ENCODE data around the gene PLXNB1. TPM values are rescaled to one million over a fixed set of nuclear protein-coding genes. Genes with fewer than 3 reads are reported as not detected.

Gene PLXNB1
- polyA plus RNA-seq, 2 of the 4 experiments (the other 2 are of a cell fraction) = 10.0 to 20.9 TPM

GRCh38 chr3:48412375-48413001 lies 17.4 kb downstream of the PLXNB1 start:
- 88% methylated on average over 12 of the region's 19 CpGs for WGBS (ENCODE audit: missing lambda C conversion rate)
- ATAC-seq (no peak), DNase-seq (ENCODE audit: low read depth in 1 of 2, low spot score in 1 of 2) (no peak), FAIRE-seq (no peak)
- Histone ChIP-seq H3K4me1 (no peaks in the 10 kb centered on the region), H3K4me3 (no peak overlapping the region), H3K27ac (no peak overlapping the region), H3K9me3 (no peaks in the 10 kb centered on the region), H3K4me2 (no peak overlapping the region)
- TF ChIP-seq ESRRA (IDR thresholded peaks at IDR 0.05; ENCODE audit: borderline replicate concordance, low read length) (no peak), MAZ (IDR thresholded peaks at IDR 0.05; ENCODE audit: borderline replicate concordance, low read depth, low read length) (no peak), MYC (IDR thresholded peaks at IDR 0.05; ENCODE audit: borderline replicate concordance, low read length) (no peak), HOXA7 (CRISPR knock-in tag; IDR thresholded peaks at IDR 0.05) (no peak), JUN (IDR thresholded peaks at IDR 0.05) (no peak), FOXS1 (CRISPR knock-in tag; IDR thresholded peaks at IDR 0.05) (no peak), HOXB5 (CRISPR knock-in tag; IDR thresholded peaks at IDR 0.05) (no peak), FOSB (CRISPR knock-in tag; IDR thresholded peaks at IDR 0.05) (no peak), HMGXB4 (CRISPR knock-in tag; IDR thresholded peaks at IDR 0.05; ENCODE audit: borderline replicate concordance) (no peak), FOSL2 (IDR thresholded peaks at IDR 0.05) (no peak), FOSL2 (CRISPR knock-in tag; IDR thresholded peaks at IDR 0.05) (no peak), NR3C1 (IDR thresholded peaks at IDR 0.05) (no peak)
- ChIA-PET POLR2A (no interaction called here), CTCF (interaction anchor here (3.3 to 31.5 kb wide), 2 partner anchors 11 to 19 kb away, joined by 18 to 488 read pairs; partner anchors contain the start of gene PLXNB1)

DNA sequence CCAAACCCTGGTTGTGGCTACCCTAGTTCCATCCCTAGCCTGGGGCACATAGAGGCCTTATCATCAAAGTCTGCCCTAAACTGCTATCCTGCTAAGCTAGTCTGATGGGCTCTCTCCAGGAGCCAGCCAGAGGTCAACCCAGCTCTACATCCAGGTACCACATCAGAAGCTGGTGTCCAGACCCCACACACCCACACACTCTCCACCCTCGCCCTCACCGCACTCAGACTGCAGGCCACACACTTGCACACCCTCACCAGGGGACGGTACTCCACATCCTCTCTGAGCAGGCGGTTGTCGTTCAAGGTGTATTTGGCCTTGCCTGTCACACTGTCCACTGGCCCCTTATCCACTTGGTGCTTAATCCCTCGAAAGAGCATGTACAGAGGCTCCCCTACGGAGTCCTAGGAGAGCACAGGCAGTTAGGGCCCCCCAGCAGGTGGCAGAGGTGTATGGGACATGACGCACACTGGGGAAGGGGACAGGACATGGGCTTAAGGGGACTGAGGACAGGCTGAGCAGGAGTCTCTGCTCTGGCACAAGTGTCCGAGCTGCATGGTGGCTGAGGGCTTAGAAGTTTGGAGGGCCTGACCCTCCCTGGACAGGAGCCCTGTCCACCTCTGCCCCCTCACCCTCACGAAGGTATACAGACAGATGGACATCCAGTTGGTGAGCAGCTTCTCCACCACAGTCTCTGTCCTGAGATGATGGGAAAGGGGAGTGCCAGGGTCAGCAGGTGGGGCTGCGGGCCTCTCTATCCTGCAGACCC lies 18.1 kb downstream of the PLXNB1 start:
- Histone ChIP-seq H3K4me3 (no peak overlapping the region), H3K27ac (no peak overlapping the region), H3K4me1 (no peaks in the 10 kb centered on the region), H3K4me2 (no peak overlapping the region), H3K9me3 (no peaks in the 10 kb centered on the region)
- TF ChIP-seq PBX3 (IDR thresholded peaks at IDR 0.05) (no peak), ESRRA (IDR thresholded peaks at IDR 0.05; ENCODE audit: borderline replicate concordance, low read length) (no peak), ZC3H11A (IDR thresholded peaks at IDR 0.05) (no peak), ZNF302 (CRISPR knock-in tag; IDR thresholded peaks at IDR 0.05) (no peak), RNF2 (IDR thresholded peaks at IDR 0.05; ENCODE audit: borderline replicate concordance, low read depth) (no peak), ZSCAN20 (CRISPR knock-in tag; IDR thresholded peaks at IDR 0.05) (no peak), HEYL (CRISPR knock-in tag; IDR thresholded peaks at IDR 0.05) (no peak), NFE2L2 (conservative IDR thresholded peaks at IDR 0.05; ENCODE audit: low read length) (no peak), KDM1A (IDR thresholded peaks at IDR 0.05; ENCODE audit: low read depth) (no peak), CBX2 (IDR thresholded peaks at IDR 0.05; ENCODE audit: borderline replicate concordance, low read depth) (no peak), KDM5A (IDR thresholded peaks at IDR 0.05) (no peak), MAX (IDR thresholded peaks at IDR 0.05) (no peak), CHD4 (IDR thresholded peaks at IDR 0.05; ENCODE audit: borderline replicate concordance) (no peak), TP53 (CRISPR knock-in tag; IDR thresholded peaks at IDR 0.05) (no peak), POLR2A (IDR thresholded peaks at IDR 0.05; ENCODE audit: low read length) (no peak), EHF (CRISPR knock-in tag; IDR thresholded peaks at IDR 0.05) (no peak)
- WGBS (ENCODE audit: missing lambda C conversion rate) = 92% methylated on average over 9 of the region's 11 CpGs
- POLR2A ChIA-PET = no interaction called here
- FAIRE-seq (no peak), DNase-seq (ENCODE audit: low read depth in 1 of 2, low spot score in 1 of 2) (no peak), ATAC-seq (no peak)
- CTCF ChIA-PET = interaction anchor here (3.3 to 31.5 kb wide), 2 partner anchors 11 to 20 kb away, joined by 18 to 488 read pairs; partner anchors contain the start of gene PLXNB1

Data from A549 (cell line).